Right renal pelvis (tissue), 4 donors: ENCODE results near the gene TCF7L1. TPM values are rescaled to one million over a fixed set of nuclear protein-coding genes. Genes with fewer than 3 reads are reported as not detected.
A peak's percentile ranks its signal among the peaks of the same experiment; 100 is the strongest.

ENCODE experiments used
- DNase-seq, 4 donors: peaks; one replicate each; pipeline ENCODE4 v3.0.0-alpha.2; 2013; ENCODE audit warnings: low read depth in 4 of 4, low spot score in 3 of 4, missing footprints in 1 of 4
- polyA plus RNA-seq, 4 donors: library from polyadenylated mRNA; unstranded; fragments of 120-200 nt; gene quantifications; one replicate each; pipeline ENCODE4 v1.2.1, GENCODE V29; 2013; ENCODE audit not compliant: insufficient read length in 4 of 4

TCF7L1 gene
- polyA plus RNA-seq, 4 donors = 49.5 to 59.1 (median 54.7) TPM

DNA sequence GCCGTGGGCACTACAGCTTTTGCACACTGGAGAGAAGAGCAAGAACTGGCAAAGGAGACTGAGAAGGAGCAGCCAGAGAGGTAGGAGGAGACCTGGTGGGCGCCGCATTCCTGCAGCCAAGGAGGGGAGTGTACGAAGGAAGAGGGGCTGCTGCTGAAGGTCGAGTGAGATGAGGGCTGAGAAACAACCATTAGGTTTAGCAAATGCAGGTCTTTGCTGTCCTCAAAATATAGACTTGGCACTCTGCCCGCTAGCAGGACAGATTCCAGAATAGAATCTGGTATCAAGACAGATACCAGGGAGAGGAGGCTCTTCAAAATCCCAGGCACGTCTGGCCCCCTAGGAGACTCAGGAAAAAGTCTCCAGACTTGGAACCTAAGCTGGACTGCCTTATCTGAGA, 111.6 kb downstream of the TCF7L1 start:
- DNase-seq = no peak

GRCh38 chr2:85245891-85246290, 112.7 kb downstream of the TCF7L1 start:
- no peak for DNase-seq

- DNase-seq = no peak
Observed at GRCh38 chr2:85246348-85246747, 113.2 kb downstream of the TCF7L1 start.

DNA sequence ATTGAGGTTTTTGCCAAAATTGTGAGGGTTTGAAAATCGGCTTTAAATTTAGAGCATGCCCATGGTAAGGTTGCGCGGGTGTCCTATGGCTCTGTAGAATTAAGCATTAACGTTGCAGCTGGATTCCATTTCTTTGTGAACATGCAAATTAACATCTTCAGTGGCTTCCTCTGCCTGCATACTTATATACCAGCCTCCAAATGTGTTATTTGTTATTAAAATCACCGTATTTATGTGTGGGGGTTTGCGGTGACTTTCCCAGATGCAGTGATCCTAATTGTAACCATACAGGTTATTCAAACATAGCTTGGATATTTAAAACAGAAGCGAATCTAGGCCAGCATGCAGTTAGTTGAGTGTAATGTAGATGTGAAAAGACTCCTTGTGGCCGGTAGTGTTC, 114.4 kb downstream of the TCF7L1 start:
- no peak for DNase-seq

DNA sequence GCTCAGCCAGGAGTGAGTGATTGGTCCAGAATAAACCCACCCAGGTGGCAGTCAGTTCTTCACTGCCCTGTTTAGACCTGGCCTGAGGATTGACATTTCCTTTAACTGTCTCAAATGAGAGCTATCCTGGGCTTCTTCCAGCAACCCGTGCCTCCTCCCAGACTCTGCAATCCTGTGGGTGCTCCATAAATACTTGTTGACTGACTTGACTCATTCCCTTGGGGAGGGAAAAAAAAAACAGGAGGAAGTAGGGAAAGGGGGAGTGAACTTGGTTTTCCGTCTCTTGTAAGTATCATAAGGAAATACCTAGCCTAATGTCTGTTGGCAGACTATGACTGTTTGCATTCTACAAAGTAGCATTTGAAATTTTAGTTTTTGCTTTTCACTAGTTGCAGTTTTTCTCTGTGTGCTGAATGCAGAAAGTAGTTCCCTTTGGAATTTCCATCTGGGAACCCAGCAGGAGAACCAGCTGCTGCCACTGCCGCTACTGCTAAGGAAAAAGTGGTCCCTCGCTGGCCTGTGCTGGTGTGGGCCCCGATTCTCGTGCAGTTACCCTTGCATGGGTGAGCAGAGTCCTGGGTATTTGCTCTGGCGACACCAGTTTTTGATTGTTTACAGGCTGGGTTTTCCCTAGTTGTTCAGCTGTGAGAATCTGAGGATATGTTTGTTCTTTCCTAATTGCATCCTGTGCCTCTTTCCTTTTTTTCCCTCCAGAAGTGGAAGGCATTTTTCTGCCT, 115.7 kb downstream of the TCF7L1 start:
- no peak for DNase-seq

- no peak for DNase-seq
Observed at GRCh38 chr2:85250045-85250444, 116.9 kb downstream of the TCF7L1 start.

DNA sequence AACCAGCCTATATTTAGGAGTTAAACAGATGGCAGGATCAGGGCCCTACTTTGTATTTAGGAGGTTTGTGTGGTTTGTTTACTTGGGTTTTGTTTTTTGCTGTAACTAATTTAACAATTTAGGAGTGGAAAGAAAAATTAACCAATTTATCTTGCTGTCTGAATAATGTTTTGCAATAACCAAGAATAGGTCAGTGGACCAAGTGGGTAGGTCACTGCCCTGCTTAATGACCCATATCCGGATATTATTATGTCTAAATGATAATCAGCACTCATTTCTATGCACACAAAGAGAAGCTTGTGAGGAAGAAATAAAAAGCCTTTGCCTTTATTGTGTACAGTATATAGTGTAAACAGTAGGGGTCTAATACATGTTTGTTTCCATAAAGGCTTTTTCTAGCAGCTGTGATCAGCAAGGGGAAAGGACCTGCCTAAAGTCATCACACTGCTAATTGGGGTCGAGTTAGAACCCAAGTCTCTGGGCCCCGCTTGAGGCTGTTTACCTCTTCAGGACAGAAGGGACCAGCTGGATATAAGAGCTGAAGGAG, 118.0 kb downstream of the TCF7L1 start:
- DNase-seq = no peak

- DNase-seq = no peak
Observed at GRCh38 chr2:85253890-85254289, 120.7 kb downstream of the TCF7L1 start.

DNA sequence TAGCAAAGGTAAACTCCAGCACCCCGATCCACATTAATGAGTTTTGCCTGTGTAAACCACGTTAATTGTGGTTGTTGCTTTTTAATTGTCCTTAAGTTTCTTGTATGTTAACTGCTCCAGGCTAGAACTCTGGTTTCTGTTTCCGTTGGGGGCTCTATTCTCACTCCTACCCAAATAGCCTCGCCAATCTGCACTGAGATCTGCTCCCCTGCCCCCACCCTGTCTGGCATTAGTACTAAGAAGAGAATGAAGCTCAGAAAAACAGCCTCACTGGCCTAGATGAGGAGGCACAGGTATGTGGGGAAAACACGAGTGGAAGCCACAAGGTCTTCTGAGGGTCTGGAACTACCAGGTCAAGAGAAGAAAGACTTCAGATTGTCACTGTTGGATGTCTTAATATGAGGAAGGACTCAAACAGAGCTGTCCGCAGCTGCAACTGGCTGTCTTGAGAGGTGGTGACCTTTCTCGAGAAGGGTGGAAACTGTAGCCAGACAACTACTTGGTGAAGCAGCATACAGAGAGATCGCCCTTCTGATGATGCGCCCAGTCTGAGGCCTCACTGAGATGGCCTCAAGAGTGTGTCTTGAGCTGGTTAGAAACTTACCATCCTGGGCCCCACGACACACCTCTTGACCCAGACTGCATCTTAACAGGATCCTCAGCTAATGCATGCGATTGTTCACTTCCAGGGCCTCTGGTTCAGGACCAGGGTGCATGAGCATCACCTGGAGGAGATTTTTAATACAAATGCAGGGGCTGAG, 121.5 kb downstream of the TCF7L1 start:
- DNase-seq = no peak

- no peak for DNase-seq
Observed at GRCh38 chr2:85255456-85255812, 122.2 kb downstream of the TCF7L1 start.

DNA sequence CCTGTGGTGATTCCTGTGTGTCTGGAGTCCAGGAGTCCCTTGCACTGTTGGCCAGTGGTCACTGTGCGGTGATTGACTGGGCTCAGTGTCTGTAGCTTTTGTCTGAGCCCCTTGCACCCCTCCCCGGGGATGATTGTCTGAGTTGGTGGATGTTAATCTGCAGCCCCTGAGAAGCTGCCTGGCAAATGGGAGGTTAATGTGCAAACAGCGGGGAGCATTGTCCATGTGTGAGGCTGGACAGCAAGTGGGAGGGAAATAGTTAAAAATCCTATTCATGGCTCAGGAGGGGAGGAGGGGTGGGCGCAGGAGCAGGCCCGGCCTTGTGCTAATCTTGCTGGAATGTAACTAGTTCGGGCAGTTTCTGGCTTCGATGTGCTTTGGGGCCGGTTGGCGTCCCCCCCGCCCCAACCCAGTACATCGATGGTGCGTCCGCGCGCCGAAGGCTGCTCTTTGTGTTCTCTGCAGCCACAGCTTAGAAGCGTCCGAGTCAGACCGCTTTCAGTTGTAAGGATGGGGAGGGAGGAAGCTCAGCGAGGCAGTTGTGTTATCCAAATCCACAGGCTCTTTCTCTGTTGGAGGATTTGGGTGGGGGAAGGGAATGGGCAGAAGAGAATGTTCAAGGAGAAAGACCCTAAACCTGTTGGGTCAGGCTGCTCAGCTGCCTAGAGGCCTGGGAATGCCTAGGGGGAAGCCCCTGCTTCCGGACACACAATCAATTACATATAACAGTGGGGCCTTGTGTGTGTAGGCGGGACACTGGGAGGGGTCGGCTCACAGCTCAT, 122.8 kb downstream of the TCF7L1 start:
- DNase-seq = peak in 3 of 4 donors; percentile 66 to 68 (median 67)

- no peak for DNase-seq
Observed at GRCh38 chr2:85257359-85257969, 124.3 kb downstream of the TCF7L1 start.

- DNase-seq = no peak
Observed at GRCh38 chr2:85257970-85258605, 124.9 kb downstream of the TCF7L1 start.

DNA sequence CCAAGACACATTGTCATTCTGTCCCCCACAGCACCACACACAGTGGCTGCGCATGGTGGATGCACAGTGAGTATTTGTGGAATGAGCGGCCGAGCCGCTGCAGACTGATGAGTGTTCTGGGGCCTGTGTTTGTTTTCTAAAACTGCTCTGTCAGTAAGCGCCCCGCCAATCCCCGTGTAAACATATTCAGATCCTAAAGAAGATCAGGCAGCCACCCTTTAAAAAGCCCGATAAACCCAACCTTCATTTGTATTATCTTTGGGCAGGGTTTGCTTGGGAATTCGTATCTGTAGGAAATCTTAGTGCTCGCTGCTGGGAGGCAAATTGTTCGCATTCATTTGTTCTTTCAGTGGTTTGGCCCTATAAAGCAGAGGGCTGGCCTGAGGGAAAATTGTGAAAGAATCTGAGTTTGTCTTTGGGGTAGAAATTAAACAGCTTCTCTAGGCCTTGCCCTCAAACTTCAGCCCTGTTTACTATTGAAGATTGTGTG, 126.0 kb downstream of the TCF7L1 start:
- no peak for DNase-seq

GRCh38 chr2:85259879-85260278, 126.7 kb downstream of the TCF7L1 start:
- DNase-seq = no peak

DNA sequence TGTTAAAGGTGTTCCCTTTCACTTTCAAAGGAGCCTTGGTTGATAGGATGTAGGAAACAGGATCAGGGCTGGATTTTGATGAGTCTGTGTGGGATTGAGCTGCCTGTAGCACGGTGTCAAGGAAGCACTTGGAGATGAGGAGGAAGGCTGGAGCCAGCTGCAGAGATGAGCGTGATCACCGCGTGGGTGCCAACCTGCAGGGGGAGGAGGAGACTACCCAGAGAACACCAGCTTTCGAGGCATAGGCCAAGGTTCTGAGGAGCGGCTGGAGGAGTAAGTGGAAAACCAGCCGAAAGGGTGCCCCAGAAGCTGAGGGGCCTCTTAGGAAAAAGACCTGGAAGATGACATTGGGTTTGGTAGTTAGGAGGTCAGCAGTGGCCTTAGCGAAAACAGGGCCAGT, 130.4 kb downstream of the TCF7L1 start:
- no peak for DNase-seq

DNA sequence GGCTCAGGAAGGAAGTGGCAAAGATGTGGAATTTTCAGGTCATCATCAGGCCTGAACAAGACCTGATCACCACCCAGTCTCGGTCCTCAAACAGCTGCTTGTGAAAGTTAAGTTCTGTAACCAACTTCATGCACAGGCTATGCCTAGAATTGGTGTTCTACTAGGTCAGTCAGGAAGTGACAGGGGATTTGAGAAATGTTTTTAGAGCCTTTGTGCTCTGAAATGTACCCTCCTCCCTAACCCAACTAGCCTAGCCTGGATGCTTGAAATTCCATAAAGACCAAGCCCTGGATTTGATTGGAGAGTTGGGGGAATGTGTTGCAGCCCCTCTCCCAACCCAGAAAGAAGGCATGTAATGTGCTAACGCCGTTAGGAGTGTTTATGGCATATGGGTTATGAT, 131.3 kb downstream of the TCF7L1 start:
- no peak for DNase-seq

DNA sequence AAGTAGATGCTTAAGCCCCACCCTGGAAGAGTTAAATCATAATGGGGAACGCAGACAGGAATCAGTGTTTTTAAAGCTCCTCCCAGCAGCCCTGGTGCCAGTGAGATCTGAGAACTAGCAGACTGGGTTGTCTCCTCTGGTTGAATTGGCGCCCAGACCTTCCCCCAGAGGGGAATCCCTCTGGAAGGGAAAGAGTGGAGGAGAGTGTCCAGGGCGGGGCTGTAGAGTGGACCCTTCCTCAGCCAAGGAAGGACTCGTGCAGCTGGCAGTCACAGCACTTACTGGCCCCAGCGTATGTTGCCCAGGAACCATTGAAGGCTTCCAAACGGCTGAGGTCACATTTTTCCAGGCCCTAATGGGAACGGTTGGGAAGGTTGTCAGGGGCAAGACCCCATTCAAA, 132.1 kb downstream of the TCF7L1 start:
- DNase-seq = no peak

- DNase-seq = no peak
Observed at GRCh38 chr2:85266146-85267041, 133.2 kb downstream of the TCF7L1 start.
